Pancreas (tissue), 10 donors: Measurements from ENCODE around the gene MRPS26. TPM values are rescaled to one million over a fixed set of nuclear protein-coding genes. Genes with fewer than 3 reads are reported as not detected.

ENCODE experiments used
- ATAC-seq, 4 donors: fragments of 200-7000 bp; cut with Tn5 transposase; one replicate each; pipeline versions ENCODE4 v1.8.0 to v1.9.1; 2020; ENCODE audit warnings: mild to moderate bottlenecking in 4 of 4, moderate library complexity in 4 of 4
- DNase-seq, 6 donors: peaks; one replicate each; pipeline ENCODE4 v3.0.0-alpha.2; 2020
- FAIRE-seq: peaks from 2 replicates; lab custom pipeline; 2012; peaks lifted over from hg19 to GRCh38; lab: Jason Lieb, UNC
- H3K27ac ChIP-seq, 4 donors: fragments of 200-600 bp; sonication (generic); 1 replicate in 3 of 4; 2 replicates in 1 of 4; pipeline versions ENCODE4 v1.5.0 to v1.8.0; 2020
- H3K27me3 ChIP-seq, 4 donors: fragments of 200-600 bp; one replicate each; pipeline ENCODE4 v1.8.0; 2021
- H3K36me3 ChIP-seq, 3 donors: fragments of 200-600 bp; sonication (generic) in 1 of 3; one replicate each; pipeline versions ENCODE4 v1.5.0 to v1.8.0; 2020 to 2021
- H3K4me1 ChIP-seq, 3 donors: fragments of 200-600 bp; one replicate each; pipeline ENCODE4 v1.8.0; 2021
- H3K4me3 ChIP-seq, 4 donors: fragments of 200-600 bp; sonication (generic) in 2 of 4; one replicate each; pipeline versions ENCODE4 v1.5.0 to v1.8.0; 2020 to 2021
- H3K9me3 ChIP-seq, 4 donors: fragments of 200-600 bp; one replicate each; pipeline ENCODE4 v1.8.0; 2021
- CTCF ChIP-seq, 4 donors: fragments of 200-600 bp; sonication (generic) in 3 of 4; IDR thresholded peaks; one replicate each; pipeline versions ENCODE4 v1.5.0 to v1.8.0; 2021; ENCODE audit warnings: antibody characterized with exemption in 4 of 4
- whole genome bisulfite sequencing, 2 donors: extraction: QIAGEN DNeasy Blood & Tissue Kit; methylation state at CpG; one replicate each; pipeline ENCODE4 v1.1.7; 2013; 5-methylcytosine and 5-hydroxymethylcytosine counted together
- intact Hi-C, 3 donors: fragments of 100-400 bp; cut with DNase I; formaldehyde crosslinking; loops; one replicate each; pipeline versions ENCODE4 v1.11.1 to v1.14.2; 2022
- polyA plus RNA-seq, 2 donors: library from polyadenylated mRNA; stranded (reverse); fragments of 200-250 nt; gene quantifications; one replicate each; pipeline ENCODE4 v1.2.3, GENCODE V29; 2013
- total RNA-seq, 6 donors: library from RNA; stranded (reverse); fragmentation: NEBNext Ultra II Directional in 4 of 6; extraction: Animal tissue kit (Norgen Biotek cat#: 25700) in 4 of 6; gene quantifications; one replicate each; pipeline versions ENCODE4 v1.2.1 to v1.2.4, GENCODE V29; 2021 to 2023
- donor health status: healthy with polysubstance abuse.
- donor health status: DM: no; HTN: no; CAD: no; lungs with moderate emphysema.
- donor health status: DM: no; HTN: no; CAD: no.
- donor health status: control.
- donor health status: control.
- donor health status: Bipolar disorder and iron deficiency.
- donor health status: DM: yes; HTN: yes; CAD: no.
- donor health status: DM: no; HTN: no; CAD: no.
- donor health status: DM: no; HTN: no; CAD: no.
- donor health status: DM: yes; HTN: yes; CAD: no.

MRPS26 gene
- total RNA-seq (10 to 100 TPM; 14.4 to 26.7 (median 20.5) TPM), polyA plus RNA-seq (10 to 100 TPM; 46.4 to 46.7 TPM)

- H3K9me3 ChIP-seq, result no peaks in the 10 kb centered on the region
- 0% methylated on average over 96 to 104 of the region's 104 CpGs for WGBS, 2 donors
- H3K36me3 ChIP-seq, result peaks cover 0 to 14% (median 11%) of the 10 kb centered on the region in 3 donors
- peaks cover 0 to 21% (median 6%) of the 10 kb centered on the region in 3 donors for H3K4me1 ChIP-seq
- H3K27me3 ChIP-seq, result no peaks in the 10 kb centered on the region
- DNase-seq, result peak; percentile 86 to 96 (median 88)
- peak within 1 kb of the TSS; percentile 45 to 85 (median 78) for H3K27ac ChIP-seq
- H3K4me3 ChIP-seq, result peak within 1 kb of the TSS; percentile 87 to 96 (median 94)
- TF ChIP-seq CTCF (IDR thresholded peaks at IDR 0.05), result no peak
- ATAC-seq, result peak; percentile 92 to 97 (median 94)
- no peak for FAIRE-seq
- intact Hi-C loops, result no loop called here
These were observed at the start of gene MRPS26 for GRCh38 chr20:3045816-3046676. Gene MRPS26 (plus strand): TSS chr20:3046052. CDS start chr20:3046069, 17 bp downstream.

DNA sequence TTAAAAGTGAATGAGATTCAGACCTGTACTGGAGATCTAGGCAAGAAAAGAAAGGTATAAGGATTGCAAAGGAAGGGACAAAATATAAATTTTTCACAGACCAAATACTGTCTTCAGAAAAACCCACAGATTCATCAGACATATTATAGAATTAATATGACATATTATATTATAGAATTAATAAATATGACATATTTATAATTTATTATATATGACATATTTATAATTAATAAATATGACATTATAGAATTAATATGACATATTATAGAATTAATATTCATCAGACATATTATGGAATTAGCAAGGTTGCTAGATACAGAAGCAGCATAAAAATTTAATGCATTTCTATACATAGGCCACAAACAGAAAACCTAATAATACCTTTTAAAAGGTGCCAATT is 47.1 kb upstream of the MRPS26 start:
- H3K27me3 ChIP-seq, result no peaks in the 10 kb centered on the region
- no peak for TF ChIP-seq CTCF (IDR thresholded peaks at IDR 0.05)
- no peak overlapping the region for H3K27ac ChIP-seq
- intact Hi-C loops, result no loop called here
- FAIRE-seq (peak; percentile 89), DNase-seq (no peak), ATAC-seq (no peak)
- H3K9me3 ChIP-seq, result no peaks in the 10 kb centered on the region
- H3K4me1 ChIP-seq, result no peaks in the 10 kb centered on the region
- H3K4me3 ChIP-seq, result no peak overlapping the region
- H3K36me3 ChIP-seq, result no peaks in the 10 kb centered on the region

DNA sequence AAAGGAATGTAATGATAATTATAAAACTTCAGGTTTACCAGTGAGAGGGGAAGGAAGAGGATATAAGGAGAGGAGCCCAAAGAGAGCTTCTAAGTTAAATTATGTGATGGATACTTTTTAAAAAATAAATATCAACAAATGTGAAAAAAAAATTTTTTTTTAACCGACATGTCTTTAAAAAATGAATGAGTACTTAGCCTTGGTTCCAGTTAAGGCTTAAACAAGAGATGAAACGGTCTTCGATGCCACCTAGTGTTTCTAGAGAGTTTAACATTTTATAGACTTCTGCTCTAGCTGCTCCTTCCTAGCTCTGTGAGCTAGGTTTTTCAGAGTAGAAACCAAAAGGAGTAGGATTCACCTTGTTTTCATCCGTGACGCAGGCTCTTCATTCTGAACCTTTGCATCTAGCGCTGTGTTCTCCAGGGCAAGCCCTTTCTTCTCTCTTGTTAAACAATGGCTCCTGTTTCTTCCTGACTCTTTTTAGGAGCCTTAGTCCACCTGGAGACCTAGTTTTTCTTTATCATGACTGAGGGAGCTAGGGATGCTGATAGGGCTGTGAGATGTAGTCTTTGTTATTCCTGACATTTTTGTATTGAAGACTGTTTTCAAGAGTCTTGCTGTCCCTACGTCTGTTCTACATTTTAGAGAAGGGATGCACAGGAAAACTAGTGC is 44.9 kb upstream of the MRPS26 start:
- Histone ChIP-seq H3K36me3 (peaks cover 0 to 6% (median 0%) of the 10 kb centered on the region in 3 donors), H3K4me1 (no peaks in the 10 kb centered on the region), H3K27me3 (no peaks in the 10 kb centered on the region), H3K9me3 (no peaks in the 10 kb centered on the region), H3K27ac (no peak overlapping the region), H3K4me3 (no peak overlapping the region)
- peak; percentile 92 for FAIRE-seq
- WGBS, 2 donors, result 34 to 45% methylated on average over 7 of the region's 7 CpGs
- DNase-seq, result no peak
- TF ChIP-seq CTCF (IDR thresholded peaks at IDR 0.05), result peak in 2 of 4 donors; percentile 33 to 36
- ATAC-seq, result peak; percentile 50 to 91 (median 82)
- intact Hi-C loops, result no loop called here

GRCh38 chr20:3003416-3003815 is 42.4 kb upstream of the MRPS26 start:
- 89 to 90% methylated on average over 2 of the region's 2 CpGs for WGBS, 2 donors
- H3K27ac ChIP-seq, result no peak overlapping the region
- FAIRE-seq (no peak), ATAC-seq (no peak), DNase-seq (no peak)
- H3K27me3 ChIP-seq, result no peaks in the 10 kb centered on the region
- H3K9me3 ChIP-seq, result no peaks in the 10 kb centered on the region
- no peak overlapping the region for H3K4me3 ChIP-seq
- peaks cover 0 to 6% (median 0%) of the 10 kb centered on the region in 3 donors for H3K36me3 ChIP-seq
- TF ChIP-seq CTCF (IDR thresholded peaks at IDR 0.05), result no peak
- no peaks in the 10 kb centered on the region for H3K4me1 ChIP-seq
- intact Hi-C loops, result no loop called here
